GM19239 (cell line): Measurements from ENCODE around the gene TTYH3.
"Not testable (repeated sequence)": the region's sequence is repeated elsewhere in the genome, so short reads cannot be mapped to it uniquely, and the experiment has no call there.

Experiments used
- DNase-seq: peaks from one replicate; pipeline ENCODE4 v3.0.0; 2011; ENCODE audit warnings: low spot score; ENCODE audit not compliant: insufficient read length
- FAIRE-seq: peaks from 2 replicates; lab custom pipeline; 2011; peaks lifted over from hg19 to GRCh38; lab: Jason Lieb, UNC

The TTYH3 gene, protein sequence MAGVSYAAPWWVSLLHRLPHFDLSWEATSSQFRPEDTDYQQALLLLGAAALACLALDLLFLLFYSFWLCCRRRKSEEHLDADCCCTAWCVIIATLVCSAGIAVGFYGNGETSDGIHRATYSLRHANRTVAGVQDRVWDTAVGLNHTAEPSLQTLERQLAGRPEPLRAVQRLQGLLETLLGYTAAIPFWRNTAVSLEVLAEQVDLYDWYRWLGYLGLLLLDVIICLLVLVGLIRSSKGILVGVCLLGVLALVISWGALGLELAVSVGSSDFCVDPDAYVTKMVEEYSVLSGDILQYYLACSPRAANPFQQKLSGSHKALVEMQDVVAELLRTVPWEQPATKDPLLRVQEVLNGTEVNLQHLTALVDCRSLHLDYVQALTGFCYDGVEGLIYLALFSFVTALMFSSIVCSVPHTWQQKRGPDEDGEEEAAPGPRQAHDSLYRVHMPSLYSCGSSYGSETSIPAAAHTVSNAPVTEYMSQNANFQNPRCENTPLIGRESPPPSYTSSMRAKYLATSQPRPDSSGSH

DNA sequence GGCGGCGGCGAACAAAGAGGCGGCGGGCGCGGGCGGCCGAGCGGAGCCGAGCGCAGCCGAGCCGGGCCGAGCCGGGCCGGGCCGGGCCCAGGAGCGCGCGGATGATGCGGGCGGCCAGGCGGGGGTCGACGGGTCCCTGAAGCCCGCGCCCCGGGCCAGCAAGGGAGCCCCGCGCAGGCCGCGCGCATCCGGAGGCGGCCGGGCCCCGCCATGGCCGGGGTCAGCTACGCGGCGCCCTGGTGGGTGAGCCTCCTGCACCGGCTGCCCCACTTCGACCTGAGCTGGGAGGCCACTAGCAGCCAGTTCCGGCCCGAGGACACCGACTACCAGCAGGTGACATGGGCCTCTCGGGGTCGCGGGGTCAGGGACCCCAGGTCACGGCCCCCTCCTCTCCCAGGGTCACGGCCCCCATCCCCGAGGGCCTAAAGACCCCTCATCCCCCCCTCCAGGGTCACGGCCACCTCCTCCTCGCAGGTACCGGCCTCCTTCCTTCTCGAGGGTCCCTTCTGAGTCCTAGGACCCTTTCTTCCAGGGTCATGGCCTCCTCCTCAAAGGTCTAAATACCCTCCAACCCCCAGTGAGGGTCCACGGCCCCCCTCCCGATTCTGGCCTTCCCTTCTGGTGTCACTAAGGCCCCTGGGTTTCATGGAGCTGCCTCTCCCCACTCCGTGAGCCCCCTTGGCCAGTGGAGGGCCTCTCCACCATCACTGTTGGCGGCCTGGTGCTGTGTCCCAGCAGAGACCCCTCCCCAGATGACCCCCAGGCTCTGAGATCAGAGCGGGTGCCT, at the start of gene TTYH3:
TTYH3 (plus strand) TSS at position 41 of the 787 bp plus-strand sequence; CDS start at position 211, 170 bp downstream.
- FAIRE-seq (peak; percentile 28), DNase-seq (peak; percentile 68)

DNA sequence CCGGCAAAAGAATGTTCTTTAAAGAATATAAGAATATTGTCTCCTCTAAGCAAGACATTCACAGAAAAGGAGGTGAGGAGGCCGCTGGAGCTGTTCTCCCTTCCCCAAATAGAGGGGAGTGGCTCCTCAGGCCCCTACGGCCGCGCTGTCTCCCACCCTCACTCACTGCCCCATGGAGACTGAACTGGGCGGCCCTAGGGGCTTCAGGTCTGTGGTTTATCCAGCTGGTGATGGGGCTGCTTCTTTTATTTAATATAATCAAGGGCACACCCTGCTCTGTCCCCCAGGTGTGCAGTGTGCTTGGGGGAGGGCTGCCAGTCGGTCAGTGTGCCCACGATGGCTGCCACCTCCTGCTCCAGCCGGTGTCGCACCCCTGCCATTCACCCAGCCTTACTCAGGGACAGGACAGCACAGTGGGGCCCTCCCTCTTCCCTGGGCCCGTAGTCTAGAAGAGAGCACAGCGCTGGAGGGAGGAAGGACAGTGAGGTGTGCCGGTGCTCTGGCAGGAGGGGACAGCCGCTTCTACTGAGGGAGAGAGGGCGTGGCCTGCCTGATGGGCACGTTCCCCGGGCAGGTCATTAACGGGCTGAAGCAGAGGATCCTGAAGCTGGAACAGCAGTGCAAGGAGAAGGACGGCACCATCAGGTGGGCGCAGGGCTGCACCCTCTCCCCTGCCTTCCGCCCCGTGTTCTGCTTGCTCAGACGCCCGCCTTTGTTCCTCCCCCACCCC, 49.6 kb upstream of the TTYH3 start:
- FAIRE-seq (no peak), DNase-seq (no peak)

DNA sequence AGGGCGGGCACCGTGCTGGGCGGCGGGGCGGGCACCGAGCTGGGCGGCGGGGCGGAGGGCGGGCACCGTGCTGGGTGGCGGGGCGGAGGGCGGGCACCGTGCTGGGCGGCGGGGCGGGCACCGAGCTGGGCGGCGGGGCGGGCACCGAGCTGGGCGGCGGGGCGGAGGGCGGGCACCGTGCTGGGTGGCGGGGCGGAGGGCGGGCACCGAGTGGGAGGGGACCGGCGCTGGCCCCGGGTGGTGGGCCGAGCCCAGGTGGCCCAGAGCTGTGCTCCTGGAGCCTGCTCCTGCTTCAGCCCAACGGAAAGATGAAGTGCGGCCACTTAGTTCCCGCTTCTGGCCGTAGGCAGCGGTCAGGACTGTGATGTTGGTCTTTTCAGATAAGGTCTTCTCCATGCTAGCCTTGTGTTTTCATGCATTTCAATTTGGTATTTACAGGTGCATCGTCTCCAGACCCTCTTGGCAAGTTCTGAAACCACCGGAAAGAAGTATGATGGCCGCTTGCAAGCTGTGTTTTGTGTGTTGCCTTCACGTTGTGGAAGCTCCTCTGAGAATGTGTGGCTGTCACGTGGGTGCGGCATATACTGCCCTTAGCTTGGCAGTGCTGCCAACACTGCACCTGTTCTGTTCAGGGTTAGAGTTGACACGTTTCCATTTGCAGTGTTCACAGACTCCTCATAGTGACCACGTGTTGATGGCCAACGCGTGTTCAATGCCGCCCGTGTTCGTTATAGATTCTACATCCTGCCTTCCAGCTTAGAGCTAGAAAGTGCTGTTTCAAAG, 47.8 kb upstream of the TTYH3 start:
- no peak for DNase-seq
- FAIRE-seq, result no peak

DNA sequence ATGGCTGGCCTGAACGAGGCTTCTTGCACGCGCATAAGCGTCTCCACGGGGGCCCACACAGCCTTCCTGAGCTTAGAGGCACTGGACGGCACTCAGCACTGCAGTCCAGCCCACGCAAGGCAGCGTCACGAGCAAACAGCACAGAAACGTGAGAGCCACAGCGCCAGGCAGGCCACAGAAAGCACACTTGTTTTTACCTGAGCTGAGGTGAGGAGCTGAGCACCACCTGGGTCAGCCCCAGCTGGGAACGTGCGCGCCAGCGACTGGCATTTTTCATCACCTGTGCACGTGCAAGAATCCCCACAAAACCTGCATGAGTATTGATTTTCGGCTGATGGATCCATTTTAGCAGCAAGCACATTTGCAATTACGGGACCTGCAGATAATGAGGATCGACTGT, 46.3 kb upstream of the TTYH3 start:
- FAIRE-seq, result no peak
- no peak for DNase-seq

DNA sequence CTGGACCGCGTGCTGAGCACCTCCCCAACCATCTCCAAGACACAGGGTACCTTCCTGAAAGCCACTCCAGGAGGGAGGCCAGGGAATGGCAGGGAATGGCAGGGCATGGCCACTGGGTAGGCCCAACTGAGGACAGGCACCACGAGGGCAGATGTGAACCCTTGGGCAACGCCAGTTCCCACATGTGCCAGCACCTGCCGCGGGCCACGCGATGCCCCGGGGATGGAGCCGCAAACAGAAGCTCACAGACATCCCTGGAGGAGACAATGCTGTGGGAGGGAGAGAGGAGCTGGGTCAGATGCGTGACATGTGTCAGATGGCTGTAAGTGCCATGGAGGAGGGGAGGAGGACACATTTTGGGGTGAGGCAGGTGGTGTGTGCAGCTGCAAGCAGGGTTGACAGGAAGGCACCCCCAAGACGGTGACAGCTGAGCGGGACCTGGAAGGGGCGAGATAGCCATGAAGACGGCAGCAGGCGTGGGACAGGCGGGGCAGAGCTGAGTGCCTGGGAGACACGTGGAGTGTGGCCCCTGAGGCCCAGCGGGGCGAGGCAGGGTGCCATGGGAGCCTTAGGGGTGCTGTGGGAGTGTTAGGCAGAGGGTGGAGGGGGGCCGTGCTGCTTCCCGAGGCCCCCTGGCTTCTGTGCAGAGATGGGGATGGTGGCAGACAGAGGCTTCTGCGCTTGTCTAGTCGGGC, 45.3 kb upstream of the TTYH3 start:
- DNase-seq, result no peak
- no peak for FAIRE-seq

DNA sequence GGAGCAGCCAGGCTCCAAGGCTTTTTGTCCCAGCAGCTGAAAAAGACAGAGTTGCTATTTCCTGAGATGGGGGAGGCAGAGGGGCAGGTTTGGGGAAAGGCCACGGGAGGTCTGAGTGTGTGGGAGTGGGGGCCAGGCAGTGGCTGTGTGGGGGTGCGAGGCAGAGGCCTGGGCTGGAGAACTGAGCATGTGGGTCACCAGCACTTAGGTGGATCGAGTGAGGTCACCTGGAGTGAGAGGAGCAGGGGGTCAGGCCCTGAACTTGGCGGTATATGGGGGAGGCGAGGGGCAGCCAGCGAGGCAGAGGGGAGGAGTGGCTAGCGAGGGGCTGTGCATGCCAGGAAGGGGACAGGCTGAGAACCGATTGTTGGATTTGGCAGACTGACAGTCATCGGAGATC, 44.7 kb upstream of the TTYH3 start:
- FAIRE-seq (no peak), DNase-seq (no peak)

DNA sequence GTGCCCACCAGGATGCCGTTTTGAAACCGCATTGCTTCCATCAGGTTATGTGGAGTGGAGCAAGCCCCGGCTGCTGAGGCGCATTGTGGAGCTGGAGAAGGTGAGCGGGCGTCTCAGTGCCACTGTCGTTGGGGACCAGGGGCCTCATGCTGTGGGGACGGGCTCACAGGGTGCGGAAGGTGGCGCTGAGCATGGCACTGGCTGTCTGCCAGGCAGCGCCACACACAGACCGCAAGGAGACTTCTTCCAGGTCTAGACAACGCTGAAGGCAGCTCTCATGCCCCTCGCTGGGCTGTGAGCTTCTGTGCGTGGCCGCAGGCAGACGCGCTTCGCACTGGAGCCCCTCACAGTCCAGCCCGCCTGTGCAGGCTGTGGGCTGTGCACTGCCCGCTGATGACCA, 44.0 kb upstream of the TTYH3 start:
- no peak for FAIRE-seq
- no peak for DNase-seq

DNA sequence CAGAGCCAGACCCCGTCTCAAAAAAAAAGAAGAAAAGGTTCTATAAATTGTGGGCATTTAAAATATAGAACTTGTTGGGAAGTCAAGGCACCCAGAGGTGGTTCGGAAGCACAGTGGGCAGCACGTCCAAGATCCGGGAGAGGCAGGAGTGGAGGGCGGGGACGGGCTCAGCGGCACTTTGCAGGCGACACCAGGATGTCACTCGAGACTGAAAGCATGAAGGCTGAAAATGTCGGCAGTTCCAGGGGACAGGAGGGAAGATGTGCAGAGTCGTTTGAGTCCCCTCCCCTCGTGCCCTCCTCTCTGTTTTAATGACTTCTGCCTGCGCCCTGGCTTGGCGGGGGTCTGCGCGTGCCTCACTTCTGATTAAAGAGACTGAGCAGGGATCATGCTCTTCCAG, 42.4 kb upstream of the TTYH3 start:
- no peak for FAIRE-seq
- DNase-seq, result no peak

DNA sequence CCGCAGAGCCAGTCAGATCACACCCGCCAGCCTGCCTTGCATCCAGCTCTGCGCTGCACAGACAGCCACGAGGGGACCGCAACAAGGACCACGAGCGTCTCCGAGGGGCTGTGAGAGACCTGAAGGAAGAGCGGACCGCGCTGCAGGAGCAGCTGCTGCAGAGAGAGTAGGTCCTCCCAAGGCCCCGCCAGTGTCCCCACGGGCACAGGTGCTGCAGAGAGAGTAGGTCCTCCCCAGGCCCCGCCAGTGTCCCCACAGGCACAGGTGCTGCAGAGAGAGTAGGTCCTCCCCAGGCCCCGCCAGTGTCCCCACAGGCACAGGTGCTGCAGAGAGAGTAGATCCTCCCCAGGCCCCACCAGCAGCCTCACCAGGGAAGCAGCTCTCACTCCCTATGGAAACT, 41.8 kb upstream of the TTYH3 start:
- DNase-seq, FAIRE-seq: not testable (repeated sequence)

DNA sequence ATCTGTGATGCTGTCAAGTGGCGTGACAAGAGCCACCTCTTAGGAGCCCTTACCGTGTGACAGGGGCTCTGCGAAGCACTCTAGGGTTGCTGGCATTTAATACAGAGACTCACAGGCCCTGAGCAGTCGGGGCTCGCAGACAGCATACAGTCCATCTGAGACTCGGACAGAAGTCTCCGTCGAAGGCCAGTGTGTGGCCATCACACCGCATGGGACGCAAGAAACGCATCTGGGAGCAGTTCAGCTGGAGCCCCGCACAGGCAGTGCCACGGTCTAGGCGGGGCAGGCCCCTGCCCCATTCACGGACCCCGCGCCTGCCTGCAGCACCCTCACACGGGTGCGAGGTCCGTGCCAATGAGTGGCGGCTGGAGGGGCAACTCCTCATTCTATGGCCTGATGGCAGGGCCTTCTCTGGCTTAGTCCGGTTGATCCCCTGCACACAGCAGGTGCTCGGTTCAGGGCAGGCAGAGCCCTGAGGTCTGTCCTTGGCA, 39.4 kb upstream of the TTYH3 start:
- DNase-seq (no peak), FAIRE-seq (no peak)

DNA sequence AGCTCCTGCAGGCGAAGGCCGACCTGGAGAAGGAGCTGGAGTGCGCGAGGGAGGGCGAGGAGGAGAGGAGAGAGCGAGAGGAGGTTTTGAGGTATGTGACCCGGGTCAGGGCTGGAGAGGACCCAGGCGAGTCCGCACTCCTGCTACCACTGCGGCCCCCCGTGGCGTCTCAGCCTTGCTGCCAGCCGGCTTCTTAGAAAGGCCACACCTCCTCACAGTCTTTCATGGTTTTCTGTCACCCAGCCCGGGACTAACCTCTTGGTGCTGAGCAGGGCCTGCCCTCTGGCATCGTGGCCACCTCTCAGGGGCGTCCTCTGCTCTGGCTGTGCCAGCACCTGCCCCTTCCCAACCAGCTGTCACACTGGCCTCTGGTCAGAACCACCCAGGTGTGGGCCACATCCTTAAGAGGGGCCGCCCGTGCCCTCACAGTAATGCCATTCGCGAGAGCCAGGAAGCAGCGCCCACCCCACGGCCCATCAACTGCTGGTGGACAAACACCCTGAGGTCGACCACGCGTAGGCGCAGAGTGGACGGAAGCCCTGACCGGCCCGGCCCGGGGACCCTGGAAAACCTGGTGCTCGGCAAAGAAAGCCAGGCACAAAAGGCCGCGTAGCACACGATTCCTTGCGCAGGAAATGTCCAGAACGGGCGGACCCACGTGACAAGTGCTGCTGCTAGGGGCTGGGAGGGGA, 38.6 kb upstream of the TTYH3 start:
- FAIRE-seq (no peak), DNase-seq (no peak)

DNA sequence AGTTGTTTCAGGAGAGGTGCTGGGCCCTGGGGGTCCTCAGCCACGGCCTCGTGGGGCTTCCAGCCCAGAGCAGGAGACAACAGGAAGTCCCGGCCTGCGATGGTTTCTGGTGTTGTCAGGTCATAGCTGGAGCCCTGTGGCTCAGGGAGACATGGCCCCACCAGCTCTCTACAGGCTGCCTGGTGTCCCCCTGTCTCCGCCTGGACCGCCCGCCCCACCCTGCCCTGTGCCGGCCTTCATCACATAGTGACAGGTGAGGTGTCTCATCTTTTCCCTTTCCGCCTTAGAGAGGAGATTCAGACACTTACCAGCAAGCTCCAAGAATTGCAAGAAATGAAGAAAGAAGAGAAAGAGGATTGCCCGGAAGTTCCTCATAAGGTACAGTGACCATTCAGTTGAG, 37.2 kb upstream of the TTYH3 start:
- FAIRE-seq (no peak), DNase-seq (no peak)

DNA sequence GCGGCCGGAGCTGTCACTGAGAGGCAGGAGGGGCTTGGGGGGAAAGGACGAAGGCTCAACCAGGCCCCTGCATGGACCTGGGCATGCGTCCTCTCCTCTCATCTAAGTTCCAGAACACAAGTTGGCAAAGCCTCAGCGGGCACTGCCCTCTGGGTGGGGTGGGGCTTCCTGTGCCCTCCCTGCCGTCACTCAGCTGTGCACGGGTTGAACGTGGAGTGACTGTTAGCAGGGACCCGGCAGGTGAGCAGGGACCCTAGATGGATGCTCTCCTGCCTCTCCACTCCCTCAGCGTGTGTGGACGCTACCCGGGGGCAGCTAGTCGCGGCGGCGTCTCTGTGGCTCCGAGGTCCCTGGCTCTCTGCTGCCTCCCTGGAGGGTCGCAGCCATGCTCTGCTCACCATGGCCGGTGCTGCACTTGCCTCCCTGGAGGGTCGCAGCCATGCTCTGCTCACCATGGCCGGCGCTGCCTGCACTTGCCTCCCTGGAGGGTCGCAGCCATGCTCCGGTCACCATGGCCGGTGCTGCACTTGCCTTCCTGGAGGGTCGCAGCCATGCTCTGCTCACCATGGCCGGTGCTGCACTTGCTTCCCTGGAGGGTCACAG, 36.4 kb upstream of the TTYH3 start:
- FAIRE-seq (no peak), DNase-seq (no peak)

DNA sequence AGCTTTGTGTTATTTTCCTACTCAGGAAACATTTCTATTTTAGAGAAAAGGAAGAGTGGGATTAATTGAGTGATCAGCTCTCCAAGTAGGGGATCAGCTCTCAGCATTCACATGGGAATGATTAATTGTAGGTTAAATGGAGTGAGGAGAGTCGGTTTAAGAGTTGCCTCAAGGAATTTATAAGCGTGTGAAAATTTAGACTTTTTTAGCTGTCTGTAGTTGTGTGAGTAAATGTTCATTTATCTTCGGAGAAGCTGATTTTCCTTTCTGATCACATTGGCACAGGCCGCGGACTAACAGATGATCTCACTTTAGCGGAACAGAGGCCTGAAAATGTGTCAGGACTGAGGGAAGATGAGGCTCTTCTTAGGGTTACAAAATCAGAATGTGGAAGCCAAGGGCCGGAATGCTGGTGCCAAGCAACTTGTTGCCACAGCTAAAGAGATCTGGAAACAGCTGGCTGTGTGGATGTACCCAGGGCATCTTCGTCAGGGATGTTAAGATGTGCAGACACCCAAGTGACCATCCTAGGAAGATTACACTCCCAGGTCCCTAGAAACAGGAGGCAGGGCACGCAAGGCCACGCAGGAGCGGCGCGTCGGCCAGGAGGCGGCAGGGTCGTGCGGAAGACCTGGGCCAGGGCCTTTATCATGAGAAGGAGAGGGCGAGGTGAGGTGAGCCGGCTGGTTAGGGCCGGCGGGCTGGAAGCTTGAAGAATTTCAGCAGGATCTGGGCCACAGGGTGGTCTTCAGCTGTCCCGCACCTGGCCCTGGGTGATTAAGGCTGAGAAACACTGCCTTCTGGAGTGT, 35.1 kb upstream of the TTYH3 start:
- no peak for FAIRE-seq
- DNase-seq, result no peak

DNA sequence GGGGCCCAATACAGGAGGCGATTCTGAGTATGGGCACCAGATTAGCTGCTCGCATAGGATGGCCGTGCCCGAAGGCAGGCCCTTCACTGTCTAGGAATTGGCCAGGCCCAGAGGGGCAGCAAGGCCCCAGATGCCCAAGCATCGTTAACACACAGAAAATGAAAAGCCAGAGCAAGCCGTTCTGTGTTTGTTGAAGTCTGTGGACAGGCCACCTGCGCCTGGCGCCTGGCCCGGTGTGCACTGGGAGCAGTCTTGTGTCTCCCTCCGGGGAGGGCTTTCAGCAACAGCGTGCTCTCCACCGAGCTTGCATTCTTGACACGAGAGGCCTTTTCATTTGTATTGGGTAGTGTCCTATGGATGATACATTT, 34.5 kb upstream of the TTYH3 start:
- no peak for FAIRE-seq
- DNase-seq, result no peak

DNA sequence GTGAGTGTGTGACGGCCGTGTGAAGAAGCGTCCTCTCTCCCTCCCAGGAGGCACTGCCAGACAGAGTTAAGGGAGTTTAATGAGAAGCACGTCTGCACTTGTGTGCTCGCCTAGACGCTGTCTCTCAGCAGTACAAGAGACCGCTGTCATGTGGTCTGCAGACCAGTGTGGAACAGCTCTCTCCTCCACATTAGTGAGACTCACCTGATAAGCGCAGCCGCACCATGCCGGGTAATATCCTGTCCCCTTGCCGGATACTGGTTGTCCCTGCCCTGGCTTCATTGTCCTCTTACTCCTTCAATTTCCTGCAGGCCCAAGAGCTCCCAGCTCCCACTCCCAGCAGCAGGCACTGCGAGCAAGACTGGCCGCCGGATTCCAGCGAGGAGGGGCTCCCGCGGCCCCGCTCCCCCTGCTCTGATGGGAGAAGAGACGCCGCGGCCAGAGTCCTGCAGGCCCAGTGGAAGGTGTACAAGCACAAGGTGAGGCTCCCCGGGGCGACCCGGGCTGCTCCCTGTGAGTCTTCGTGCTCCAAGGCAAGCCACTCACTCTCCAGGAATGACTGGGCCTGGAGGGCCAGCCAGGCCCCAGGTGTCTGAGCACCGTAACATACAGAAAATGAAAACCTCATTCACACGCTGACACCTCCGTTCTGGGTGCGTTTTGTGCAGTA, 33.5 kb upstream of the TTYH3 start:
- FAIRE-seq, result no peak
- no peak for DNase-seq

DNA sequence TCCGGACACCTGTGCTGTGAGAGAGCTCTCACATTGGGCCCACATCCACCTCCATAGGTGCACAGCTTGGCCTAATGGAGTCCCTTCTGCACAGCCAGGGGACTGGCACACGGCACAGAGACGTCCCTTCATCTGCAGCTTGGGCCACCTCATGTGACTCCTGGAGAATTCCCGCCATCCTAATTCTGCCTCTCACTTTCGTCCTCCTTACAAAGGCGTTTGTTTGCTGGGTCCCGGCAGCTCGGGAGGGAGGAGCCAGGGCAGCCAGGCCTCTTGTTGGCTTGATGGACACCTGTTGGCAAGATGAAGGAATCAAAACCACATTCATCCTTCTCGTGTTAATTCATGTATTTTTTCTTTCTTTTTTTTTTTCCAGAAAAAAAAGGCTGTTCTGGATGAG, 30.7 kb upstream of the TTYH3 start:
- FAIRE-seq (no peak), DNase-seq (no peak)
